Stimulated activated naive CD8-positive, alpha-beta T cell treated with anti-CD3 and anti-CD28 coated beads, Interleukin-15, Interleukin-2, amounts not matched to agents 100 ng/mL and 50 ng/mL, for 24 hours (primary cell): Measurements from ENCODE around the gene PTPRM.

Experiments
- H3K27ac Mint-ChIP-seq: one replicate; pipeline ENCODE4 v1.8.0; 2021; ENCODE audit warnings: mild to moderate bottlenecking, mixed read lengths
- H3K27me3 Mint-ChIP-seq: one replicate; pipeline ENCODE4 v1.8.0; 2021; ENCODE audit warnings: mixed read lengths
- H3K36me3 Mint-ChIP-seq: one replicate; pipeline ENCODE4 v1.8.0; 2021; ENCODE audit warnings: low read depth, mixed read lengths
- H3K4me1 Mint-ChIP-seq: one replicate; pipeline ENCODE4 v1.8.0; 2021; ENCODE audit warnings: low read depth, mixed read lengths
- H3K4me3 Mint-ChIP-seq: one replicate; pipeline ENCODE4 v1.8.0; 2021; ENCODE audit warnings: mild to moderate bottlenecking, mixed read lengths
- H3K9me3 Mint-ChIP-seq: one replicate; pipeline ENCODE4 v1.8.0; 2021; ENCODE audit warnings: mixed read lengths

The PTPRM gene

DNA sequence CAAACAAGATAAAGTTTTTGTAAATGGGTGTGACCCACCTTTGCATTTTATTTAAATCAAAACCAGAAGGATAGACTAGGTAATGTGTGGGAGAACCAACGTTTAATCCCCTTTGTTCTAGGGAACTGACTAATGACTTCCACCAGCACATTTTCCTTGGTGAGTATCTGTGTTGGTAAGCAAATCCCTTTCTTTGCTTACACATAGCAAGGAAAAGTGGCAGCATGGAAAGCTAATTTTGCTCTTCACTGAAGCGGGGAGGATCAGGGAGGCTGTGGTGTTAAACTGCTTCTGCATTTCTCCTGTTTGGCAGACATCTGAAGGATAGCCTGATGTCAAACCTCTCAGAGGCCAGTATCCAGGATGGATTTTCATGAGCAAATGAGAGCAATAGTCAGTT lies 331.1 kb downstream of the PTPRM start:
- Mint-ChIP-seq H3K27me3 (no peaks in the 10 kb centered on the region), H3K4me1 (no peaks in the 10 kb centered on the region), H3K36me3 (no peaks in the 10 kb centered on the region), H3K4me3 (no peak overlapping the region), H3K9me3 (no peaks in the 10 kb centered on the region), H3K27ac (no peak overlapping the region)

DNA sequence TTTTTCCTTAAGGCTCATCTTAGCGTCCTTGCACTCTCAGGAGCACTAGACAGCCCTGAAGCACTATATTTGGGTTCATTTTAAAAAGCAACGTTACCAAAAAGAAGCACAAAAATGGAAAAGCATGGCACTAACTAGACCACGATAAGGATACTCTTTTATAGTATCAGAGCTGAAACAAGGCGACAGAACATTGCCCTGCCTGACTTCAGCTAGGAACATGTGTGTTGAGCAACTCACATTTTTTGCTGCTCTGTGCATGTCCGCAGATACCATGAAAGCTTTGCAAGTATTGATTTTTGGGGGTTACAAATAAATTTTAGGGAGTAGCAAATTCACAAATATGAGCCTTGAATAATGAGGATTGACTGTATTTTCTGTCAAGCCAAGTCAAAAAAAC lies 332.0 kb downstream of the PTPRM start:
- Mint-ChIP-seq H3K36me3 (no peaks in the 10 kb centered on the region), H3K27me3 (no peaks in the 10 kb centered on the region), H3K4me3 (no peak overlapping the region), H3K27ac (no peak overlapping the region), H3K4me1 (no peaks in the 10 kb centered on the region), H3K9me3 (no peaks in the 10 kb centered on the region)

DNA sequence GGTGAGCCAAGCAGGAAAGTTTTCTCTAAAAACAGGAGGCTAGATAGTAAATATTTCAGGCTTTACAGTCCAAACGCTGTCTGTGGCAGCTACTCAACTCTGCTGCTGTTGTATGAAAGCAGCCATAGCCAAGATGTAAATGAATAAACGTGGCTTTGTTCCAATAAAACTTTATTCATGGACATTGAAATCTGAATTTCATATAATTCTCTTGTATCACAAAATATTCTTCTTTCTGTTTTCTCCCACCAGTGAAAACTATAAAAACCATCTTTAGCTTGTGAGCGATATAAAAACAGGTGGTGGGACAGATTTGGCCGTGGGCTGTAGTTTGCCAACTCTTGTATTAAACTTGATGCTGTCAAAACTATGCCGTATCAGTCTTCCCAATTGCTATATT lies 333.0 kb downstream of the PTPRM start:
- Mint-ChIP-seq H3K36me3 (no peaks in the 10 kb centered on the region), H3K9me3 (no peaks in the 10 kb centered on the region), H3K4me3 (no peak overlapping the region), H3K27ac (no peak overlapping the region), H3K27me3 (no peaks in the 10 kb centered on the region), H3K4me1 (no peaks in the 10 kb centered on the region)

DNA sequence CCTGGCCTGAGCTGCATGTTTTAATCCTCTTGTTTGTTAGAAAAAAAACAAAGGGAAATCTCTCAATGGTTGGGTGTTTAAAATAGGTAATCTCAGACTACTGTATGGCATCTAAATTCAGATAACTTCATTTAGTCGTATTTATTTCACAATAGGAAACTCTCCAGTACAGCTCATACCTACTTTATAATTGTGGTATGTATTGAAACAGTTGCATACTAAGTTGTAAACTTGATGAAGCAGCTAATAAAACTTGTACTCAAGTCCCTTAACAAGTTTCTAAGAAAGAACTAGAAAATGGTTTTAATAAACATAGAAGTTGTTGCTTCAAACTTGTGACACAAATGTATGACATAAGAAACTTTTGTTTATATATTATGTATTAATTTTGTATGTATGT lies 334.5 kb downstream of the PTPRM start:
- H3K4me3 Mint-ChIP-seq = no peak overlapping the region
- peaks cover 6% of the 10 kb centered on the region for H3K9me3 Mint-ChIP-seq
- H3K36me3 Mint-ChIP-seq = no peaks in the 10 kb centered on the region
- H3K4me1 Mint-ChIP-seq = no peaks in the 10 kb centered on the region
- no peaks in the 10 kb centered on the region for H3K27me3 Mint-ChIP-seq
- no peak overlapping the region for H3K27ac Mint-ChIP-seq

DNA sequence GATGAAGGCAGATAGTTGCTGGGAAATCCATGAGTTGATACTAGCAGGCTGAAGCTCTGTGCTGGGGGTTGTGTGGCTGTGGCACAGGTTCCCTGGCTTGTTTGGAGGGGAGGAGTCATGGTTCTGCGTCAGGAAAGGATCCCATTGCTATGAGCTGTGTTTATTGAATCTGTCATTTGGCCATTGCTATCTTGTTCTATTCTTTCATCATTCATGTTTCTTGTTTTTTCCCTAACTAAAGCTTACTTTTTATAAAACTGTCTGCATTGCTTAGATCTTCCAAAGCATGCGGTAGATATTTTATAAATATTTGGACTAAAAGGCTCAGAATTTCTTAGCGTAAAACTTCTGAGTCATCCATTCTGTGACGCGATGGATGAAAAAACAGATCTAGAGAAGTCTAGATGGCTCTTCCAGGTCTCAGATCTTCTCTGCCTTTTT lies 335.3 kb downstream of the PTPRM start:
- H3K27me3 Mint-ChIP-seq = no peaks in the 10 kb centered on the region
- H3K27ac Mint-ChIP-seq = no peak overlapping the region
- H3K4me3 Mint-ChIP-seq = no peak overlapping the region
- peaks cover 6% of the 10 kb centered on the region for H3K9me3 Mint-ChIP-seq
- H3K36me3 Mint-ChIP-seq = no peaks in the 10 kb centered on the region
- H3K4me1 Mint-ChIP-seq = no peaks in the 10 kb centered on the region

DNA sequence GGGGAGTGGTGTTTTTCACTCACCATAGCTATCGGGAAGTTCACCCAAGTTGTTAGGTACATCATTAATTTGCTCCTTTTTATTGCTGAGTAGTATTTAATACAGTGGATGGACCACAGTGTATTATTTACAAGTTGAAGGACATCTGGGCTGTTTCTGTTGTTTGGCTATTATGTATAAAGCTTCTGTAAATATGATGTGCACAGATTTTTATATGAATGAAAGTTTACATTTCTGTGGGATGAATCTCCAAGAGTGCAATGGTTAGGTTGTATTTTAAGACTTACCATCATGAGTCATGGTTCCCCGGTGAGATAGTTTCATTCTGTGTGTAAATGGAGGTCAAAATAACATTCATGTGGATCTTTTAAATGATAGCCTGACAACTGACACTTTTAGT lies 337.4 kb downstream of the PTPRM start:
- Mint-ChIP-seq H3K4me3 (no peak overlapping the region), H3K9me3 (peaks cover 6% of the 10 kb centered on the region), H3K4me1 (no peaks in the 10 kb centered on the region), H3K36me3 (no peaks in the 10 kb centered on the region), H3K27ac (no peak overlapping the region), H3K27me3 (no peaks in the 10 kb centered on the region)

DNA sequence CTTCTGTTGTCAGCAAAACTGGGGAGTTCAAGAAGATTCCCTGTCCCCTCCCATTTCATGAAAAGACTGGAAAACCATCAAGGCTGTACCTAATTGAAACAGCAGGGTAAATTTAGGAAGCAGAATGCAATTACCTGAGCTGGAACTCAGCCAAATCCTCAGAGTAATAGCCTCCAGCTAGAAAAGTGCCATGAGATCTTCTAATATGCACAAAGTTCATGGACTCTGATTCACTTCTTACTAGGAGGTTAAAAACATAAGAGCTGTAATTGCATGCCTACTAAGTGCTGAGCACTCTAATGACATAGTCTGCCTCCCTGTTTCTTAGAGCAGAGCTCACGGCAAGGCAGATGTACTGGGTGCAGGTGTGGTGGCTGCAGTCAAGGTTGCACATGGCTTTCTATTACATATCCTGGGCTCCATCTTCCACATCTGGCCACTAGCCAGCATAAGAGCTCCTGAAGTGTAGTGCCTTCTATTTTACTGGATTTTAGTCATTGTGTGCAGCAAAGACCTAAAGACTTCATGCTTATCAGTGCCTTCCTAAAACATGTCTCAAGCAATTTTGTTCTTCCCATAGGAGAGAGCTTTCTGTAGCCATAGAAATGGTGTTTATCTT lies 341.7 kb downstream of the PTPRM start:
- Mint-ChIP-seq H3K27ac (no peak overlapping the region), H3K4me3 (no peak overlapping the region), H3K27me3 (no peaks in the 10 kb centered on the region), H3K36me3 (no peaks in the 10 kb centered on the region), H3K9me3 (peaks cover 6% of the 10 kb centered on the region), H3K4me1 (no peaks in the 10 kb centered on the region)

DNA sequence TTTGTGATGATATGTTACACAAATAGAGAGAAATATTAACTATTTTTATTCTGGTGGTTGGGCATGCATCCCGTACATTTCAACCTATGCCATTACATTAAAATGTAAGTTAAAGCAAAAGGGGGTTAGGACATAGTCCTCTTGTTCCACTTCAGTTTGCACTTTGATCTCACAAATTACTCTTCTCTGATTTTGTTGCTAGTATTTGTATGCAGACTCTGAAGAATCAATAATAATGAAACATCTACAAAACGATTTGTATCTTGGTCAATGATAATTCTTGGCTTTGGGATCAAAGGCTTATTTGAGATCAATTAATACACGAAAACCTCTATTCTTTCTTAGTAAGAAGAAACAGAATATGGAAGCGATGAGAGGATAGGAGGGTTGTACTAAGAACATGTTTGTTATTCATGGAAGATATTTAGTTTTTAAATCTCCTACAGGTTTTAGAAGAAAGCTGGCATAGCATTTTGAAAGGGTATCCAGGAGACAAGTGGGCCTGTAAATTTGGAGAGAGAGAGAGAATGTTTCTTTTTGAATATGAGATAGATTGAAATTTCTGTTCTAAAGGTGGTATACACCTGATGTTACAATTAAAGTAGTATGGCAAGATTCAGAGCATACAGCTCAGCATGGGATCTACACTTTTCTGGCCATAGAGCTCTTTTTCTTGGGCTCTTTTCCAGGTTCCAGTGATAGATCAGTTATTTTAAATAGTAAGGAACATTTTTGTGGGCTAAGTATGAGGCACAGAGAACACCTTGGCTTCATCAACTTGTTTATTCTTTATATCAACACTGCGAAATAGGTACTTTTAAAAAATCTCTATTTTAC lies 347.9 kb downstream of the PTPRM start:
- Mint-ChIP-seq H3K27ac (no peak overlapping the region), H3K27me3 (no peaks in the 10 kb centered on the region), H3K4me3 (no peak overlapping the region), H3K36me3 (no peaks in the 10 kb centered on the region), H3K4me1 (no peaks in the 10 kb centered on the region), H3K9me3 (no peaks in the 10 kb centered on the region)

DNA sequence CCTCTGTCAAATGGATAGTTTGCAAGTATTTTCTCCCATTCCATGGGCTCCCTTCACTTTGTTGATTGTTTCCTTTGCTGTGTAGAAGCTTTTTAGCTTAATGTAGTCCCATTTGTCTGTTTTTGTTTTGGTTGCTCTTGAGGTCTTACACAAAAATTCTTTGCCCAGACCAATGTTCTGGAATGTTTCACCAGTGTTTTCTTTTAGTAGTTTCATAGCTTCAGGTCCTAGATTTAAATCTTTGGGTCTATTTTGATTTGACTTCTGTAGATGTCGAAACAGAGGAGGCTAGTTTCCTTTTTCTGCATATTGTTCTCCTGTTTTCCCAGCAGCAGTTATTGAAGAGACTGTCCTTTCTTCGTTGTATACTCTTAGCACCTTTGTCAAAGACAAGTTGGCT lies 351.6 kb downstream of the PTPRM start:
- Mint-ChIP-seq H3K27ac (no peak overlapping the region), H3K9me3 (no peaks in the 10 kb centered on the region), H3K4me1 (no peaks in the 10 kb centered on the region), H3K4me3 (no peak overlapping the region), H3K36me3 (no peaks in the 10 kb centered on the region), H3K27me3 (no peaks in the 10 kb centered on the region)

DNA sequence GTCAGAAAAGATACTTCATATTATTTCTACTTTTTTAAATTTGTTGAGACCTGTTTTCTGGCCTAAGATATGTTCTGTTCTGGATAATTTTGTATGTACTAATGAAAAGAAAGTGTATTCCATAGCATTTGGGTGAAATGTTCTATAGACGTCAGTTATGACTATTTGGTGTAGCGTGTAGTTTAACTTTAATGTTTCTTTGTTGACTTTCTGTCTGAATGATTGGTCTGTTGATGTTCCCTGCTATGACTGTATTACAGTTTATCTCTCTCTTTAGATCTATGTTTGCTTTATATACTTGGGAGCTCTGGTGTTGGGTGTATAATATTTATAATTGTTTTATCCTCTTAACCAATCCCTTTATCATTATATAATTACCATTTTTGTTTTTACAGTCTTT lies 352.4 kb downstream of the PTPRM start:
- H3K36me3 Mint-ChIP-seq = no peaks in the 10 kb centered on the region
- no peaks in the 10 kb centered on the region for H3K27me3 Mint-ChIP-seq
- H3K4me1 Mint-ChIP-seq = no peaks in the 10 kb centered on the region
- no peaks in the 10 kb centered on the region for H3K9me3 Mint-ChIP-seq
- H3K27ac Mint-ChIP-seq = no peak overlapping the region
- H3K4me3 Mint-ChIP-seq = no peak overlapping the region

DNA sequence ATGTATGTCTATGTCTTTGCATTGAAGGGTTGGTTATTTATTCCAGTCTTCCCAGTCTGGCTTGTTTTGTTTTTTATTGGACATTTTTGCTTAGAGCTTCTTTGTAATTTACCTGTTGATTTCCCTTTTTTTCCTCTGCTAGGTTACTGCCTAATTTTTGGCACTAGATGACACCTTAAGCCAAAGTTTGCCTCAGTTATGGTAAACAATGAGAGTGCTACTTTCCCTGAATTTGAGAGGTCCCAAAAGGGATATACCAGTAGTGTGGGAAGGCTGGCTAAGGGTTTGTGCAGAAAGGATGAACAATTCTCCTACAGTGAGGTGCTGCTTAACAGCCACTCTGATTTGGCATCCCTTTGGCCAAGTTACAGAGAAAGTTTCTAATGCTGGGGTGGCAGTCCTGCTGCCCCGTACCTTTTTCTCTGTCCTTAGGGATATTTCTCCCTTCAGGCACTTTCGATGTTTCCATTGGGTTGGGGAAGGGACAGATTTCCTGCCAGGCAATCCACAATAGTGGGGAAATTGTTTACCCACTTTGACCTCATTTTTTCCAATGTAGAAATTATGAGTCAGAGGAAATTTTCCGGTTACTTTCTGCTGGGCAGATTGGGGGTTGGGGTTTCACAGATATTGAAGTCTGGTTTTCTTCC lies 354.9 kb downstream of the PTPRM start:
- Mint-ChIP-seq H3K9me3 (no peaks in the 10 kb centered on the region), H3K27me3 (no peaks in the 10 kb centered on the region), H3K27ac (no peak overlapping the region), H3K4me1 (no peaks in the 10 kb centered on the region), H3K36me3 (no peaks in the 10 kb centered on the region), H3K4me3 (no peak overlapping the region)

DNA sequence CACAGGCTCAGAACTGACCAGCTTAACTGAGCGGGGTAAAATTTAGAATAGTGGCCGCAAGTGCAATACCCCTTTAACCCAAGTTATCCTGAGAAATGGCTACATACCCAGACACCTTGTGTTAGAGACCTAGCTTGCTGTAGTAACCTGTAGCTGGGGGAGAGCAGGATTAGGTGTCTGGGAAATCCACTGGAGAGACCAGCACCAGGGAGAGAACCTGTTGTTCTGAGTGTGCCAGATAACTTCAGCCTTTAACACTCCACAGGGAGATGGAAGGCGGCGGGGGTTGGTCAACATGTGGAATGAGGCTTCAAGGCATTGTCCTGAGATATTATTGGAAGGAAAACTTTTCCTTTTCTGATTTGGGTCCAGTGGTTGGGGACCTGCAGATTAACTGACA lies 356.0 kb downstream of the PTPRM start:
- Mint-ChIP-seq H3K4me3 (no peak overlapping the region), H3K4me1 (no peaks in the 10 kb centered on the region), H3K27ac (no peak overlapping the region), H3K36me3 (no peaks in the 10 kb centered on the region), H3K9me3 (no peaks in the 10 kb centered on the region), H3K27me3 (no peaks in the 10 kb centered on the region)

DNA sequence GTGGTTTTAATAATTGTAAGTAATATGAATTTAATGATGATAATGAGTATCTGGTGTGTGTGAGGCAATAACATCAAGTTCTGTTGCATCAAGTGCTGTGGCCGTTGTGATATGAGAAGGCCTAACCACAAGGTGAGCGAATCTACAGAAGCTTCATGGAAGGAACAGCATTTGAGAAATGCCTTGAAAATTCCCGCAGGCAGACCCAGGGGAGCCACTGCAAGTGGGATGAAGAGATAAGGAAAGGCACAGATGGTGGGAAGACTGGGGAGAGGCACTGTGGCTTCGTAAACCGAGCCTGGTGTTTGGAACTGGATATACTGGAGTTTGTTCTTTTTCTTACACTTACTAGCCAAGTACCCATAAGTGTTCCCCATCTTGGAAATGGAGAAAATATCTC lies 357.5 kb downstream of the PTPRM start:
- no peak overlapping the region for H3K27ac Mint-ChIP-seq
- H3K9me3 Mint-ChIP-seq = no peaks in the 10 kb centered on the region
- H3K4me1 Mint-ChIP-seq = no peaks in the 10 kb centered on the region
- no peaks in the 10 kb centered on the region for H3K36me3 Mint-ChIP-seq
- no peaks in the 10 kb centered on the region for H3K27me3 Mint-ChIP-seq
- no peak overlapping the region for H3K4me3 Mint-ChIP-seq

DNA sequence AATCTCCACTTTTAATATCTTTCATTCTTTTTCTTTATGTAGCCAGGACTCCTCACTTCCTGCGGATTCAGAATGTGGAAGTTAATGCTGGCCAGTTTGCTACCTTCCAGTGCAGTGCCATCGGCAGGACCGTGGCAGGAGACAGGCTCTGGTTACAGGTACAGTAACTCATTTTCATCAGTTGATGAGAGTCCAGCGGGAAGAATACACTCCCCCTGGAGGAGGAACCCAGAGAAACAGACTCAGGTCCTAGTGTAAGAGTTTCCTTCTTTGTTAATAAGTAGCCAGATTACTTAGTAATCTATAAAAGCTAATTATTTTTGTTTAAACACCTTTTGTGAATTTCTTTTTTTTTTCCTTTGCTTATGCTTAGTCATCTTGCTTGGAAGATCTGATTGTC lies 359.4 kb downstream of the PTPRM start:
- Mint-ChIP-seq H3K27ac (no peak overlapping the region), H3K9me3 (no peaks in the 10 kb centered on the region)

DNA sequence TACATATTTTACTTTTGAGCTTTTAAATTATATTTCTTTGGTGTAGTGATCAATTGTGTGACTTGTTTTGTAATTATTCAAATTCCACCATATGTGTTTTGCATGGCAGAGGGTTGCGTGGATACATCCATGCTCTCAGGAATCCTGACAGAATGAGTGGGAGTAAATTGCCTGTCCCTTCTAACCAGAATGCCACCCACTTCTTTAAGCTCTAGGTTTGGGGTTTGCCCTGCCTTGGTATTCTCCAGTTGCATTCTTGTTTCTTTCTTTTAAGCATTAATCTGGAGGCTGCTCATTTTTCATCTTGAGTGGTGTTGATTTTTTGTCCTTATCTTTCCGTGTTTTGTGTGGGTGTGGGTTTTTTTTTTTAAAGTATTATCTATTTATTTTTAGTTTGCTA lies 360.0 kb downstream of the PTPRM start:
- H3K36me3 Mint-ChIP-seq = no peaks in the 10 kb centered on the region
- H3K27me3 Mint-ChIP-seq = no peaks in the 10 kb centered on the region
- H3K9me3 Mint-ChIP-seq = no peaks in the 10 kb centered on the region
- H3K4me1 Mint-ChIP-seq = no peaks in the 10 kb centered on the region
- no peak overlapping the region for H3K4me3 Mint-ChIP-seq
- no peak overlapping the region for H3K27ac Mint-ChIP-seq

More for the DNA sequence above, 359.4 kb downstream of the PTPRM start:
- H3K27me3 Mint-ChIP-seq = no peaks in the 10 kb centered on the region
- no peaks in the 10 kb centered on the region for H3K36me3 Mint-ChIP-seq
- no peak overlapping the region for H3K4me3 Mint-ChIP-seq
- H3K4me1 Mint-ChIP-seq = no peaks in the 10 kb centered on the region
